HG02884 (cell line): Measurements from ENCODE around the gene DDX49.
A peak's percentile ranks its signal among the peaks of the same experiment; 100 is the strongest.

Experiments
- ATAC-seq: cut with Tn5 transposase; IDR thresholded peaks from one replicate; pipeline ENCODE4 v1.9.1; 2021; ENCODE audit warnings: mild to moderate bottlenecking, moderate library complexity; ENCODE audit not compliant: unreplicated experiment

DDX49 gene

DNA sequence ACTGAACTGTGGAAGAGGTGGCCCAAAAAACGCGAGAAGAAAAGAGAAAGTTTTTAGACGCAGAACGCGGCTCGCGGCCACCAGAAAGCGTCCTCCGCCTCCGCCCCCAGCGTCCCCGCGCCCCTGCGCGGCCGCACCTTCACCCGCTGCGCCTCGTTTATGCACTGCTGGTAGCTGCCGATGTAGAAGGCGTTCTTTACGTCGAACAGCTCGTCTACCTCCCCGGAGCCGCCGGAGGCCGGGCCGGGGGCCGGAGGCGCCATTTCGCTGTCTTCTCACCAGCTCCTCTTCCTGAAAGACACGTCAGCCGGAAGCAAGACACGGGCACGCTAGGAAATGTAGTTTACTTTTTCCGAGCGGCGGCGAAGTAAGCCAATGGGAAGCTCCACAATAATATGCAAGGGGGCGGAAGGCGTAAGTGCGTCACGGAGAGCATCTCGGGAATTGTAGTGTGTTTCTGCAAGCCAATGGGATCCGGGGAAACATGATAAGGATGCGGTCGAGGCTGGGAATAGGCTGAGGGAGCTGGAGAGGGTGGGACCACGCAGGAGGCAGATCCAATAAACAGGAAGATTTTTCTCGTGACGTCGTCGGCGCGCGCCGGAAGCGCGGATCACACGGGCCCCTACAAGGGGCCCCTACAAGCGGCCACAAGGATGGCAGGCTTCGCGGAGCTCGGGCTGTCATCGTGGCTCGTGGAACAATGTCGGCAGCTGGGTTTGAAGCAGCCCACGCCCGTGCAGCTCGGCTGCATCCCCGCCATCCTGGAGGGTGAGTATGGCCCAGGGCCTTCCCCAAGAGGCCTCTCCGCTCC lies at the start of gene DDX49, which contains the start of gene COPE:
Gene DDX49, plus strand, starts transcription at position 630 of the 814 bp plus-strand sequence. Its CDS starts 27 bp downstream, at position 657.
Gene COPE, minus strand, starts transcription at position 302 of the 814 bp plus-strand sequence. Its CDS starts 39 bp downstream, at position 263.
- ATAC-seq = peak; percentile 91

- ATAC-seq = no peak
Measured at GRCh38 chr19:18869781-18870530, 49.6 kb upstream of the DDX49 start.

- no peak for ATAC-seq
Measured at GRCh38 chr19:18870531-18871172, 48.9 kb upstream of the DDX49 start.

DNA sequence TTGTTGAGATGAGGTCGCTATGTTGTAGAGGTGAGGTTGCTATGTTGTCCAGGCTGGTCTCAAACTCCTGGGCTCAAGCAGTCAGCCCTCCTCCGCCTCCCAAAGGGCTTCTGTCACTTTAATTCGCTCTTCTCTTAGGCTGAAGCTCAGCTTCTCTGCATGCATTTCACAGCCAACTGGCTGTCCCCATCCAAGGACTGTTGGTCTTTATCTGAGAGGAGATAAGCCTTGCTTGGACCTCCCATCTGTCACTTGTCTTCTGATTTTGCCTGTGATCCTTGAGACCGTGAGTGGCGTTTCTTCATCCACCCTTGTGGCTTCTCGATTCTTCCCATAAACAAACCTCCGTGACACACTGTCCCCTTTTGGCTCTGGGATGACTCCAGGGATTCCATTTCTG lies 48.0 kb upstream of the DDX49 start:
- no peak for ATAC-seq

GRCh38 chr19:18875726-18876125 lies 43.8 kb upstream of the DDX49 start:
- no peak for ATAC-seq

GRCh38 chr19:18876865-18877264 lies 42.6 kb upstream of the DDX49 start:
- ATAC-seq = no peak

DNA sequence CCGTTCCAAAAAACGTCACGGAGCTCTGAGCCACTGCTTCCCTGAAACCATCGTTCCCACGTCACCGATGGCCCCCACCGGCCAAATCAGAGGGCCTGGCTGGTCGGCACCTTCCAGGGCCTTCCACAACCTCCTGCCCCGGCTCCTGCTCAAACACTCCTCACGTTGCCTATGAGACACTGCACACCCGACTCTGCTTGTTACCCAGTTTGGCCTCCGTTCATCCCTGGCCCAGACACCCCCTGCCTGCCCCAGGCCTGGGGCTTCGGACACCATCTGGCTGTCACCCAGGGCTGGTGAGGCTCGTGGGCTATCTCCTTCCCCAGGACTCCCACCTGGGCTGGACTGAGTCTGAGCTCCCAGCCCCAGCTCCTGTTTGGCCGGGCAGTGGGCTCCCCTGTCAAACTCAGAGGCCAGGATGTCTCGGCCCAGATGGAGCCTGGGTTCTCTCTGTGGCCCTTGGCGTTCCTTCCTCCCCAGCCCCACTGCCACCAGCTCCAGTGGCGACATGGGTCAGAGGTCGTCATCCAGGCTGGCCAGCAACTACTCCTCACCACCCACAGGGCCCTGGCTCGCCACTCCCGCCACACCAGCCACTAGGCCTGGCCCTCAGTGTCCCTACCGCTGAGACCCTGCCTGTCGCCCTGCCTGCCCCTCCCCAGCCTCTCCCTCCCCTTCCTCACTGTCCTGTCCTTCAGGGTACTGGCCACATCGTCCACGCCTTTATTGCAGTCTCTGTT lies 41.3 kb upstream of the DDX49 start:
- no peak for ATAC-seq

GRCh38 chr19:18878858-18879578 lies 40.5 kb upstream of the DDX49 start:
- no peak for ATAC-seq

GRCh38 chr19:18879579-18880373 lies 39.7 kb upstream of the DDX49 start:
- ATAC-seq = no peak

- ATAC-seq = no peak
Measured at GRCh38 chr19:18881491-18881890, 38.0 kb upstream of the DDX49 start.

DNA sequence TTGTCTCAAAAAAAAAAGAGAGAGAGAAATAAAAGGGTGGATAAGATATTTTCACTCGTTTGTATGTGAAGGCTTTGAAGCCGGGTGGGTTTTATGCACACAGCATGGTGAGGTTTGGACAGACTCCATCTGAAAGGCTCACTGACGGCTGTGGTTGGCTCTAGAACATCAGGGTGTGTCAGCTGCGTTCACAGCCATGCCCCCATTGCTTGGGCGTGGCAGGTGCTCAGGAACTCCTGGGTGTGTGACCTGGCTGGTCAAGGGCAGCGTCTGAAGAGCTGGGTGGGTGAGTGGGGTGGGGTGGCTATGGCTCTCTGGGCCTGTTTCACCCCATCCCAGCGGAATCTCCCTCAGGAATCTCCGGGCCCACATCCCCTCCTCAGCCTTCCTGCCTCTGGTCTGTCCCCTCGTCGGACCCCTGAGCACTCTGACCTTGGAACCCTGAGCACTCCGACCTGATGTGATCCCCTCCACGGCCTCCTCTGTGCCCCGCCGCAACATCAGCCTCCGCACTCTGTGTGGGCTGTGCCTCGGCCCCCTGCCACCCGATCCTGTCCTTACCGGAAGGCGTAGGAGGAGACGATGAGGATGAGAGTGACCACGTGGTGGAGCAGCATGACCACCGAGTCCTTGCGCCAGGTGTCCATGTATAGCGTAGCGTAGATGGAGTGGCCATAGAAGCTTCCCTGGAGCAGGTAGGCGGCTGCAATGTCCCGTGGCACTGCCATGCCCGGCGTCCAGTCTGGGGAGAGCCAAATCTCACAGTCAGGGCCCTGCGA lies 35.8 kb upstream of the DDX49 start:
- no peak for ATAC-seq

DNA sequence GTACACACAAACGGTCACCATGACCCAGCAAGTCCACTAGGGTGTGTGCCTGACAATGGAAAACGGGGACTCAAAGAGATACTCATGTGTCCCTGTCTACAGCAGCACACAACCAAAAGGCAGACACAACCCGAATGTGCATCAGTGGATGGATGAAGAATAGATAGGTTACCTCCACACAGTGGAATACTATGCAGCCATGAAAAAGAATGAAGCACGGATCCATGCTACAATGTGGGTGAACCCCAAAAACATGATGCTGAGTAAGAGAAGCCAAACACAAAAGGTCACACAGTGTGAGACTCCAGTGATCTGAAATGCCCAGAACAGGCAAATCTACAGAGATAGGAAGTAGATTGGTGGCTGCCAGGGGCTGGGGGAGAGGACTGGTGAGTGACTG lies 32.5 kb upstream of the DDX49 start:
- no peak for ATAC-seq

GRCh38 chr19:18889949-18890745 lies 29.4 kb upstream of the DDX49 start:
- no peak for ATAC-seq

DNA sequence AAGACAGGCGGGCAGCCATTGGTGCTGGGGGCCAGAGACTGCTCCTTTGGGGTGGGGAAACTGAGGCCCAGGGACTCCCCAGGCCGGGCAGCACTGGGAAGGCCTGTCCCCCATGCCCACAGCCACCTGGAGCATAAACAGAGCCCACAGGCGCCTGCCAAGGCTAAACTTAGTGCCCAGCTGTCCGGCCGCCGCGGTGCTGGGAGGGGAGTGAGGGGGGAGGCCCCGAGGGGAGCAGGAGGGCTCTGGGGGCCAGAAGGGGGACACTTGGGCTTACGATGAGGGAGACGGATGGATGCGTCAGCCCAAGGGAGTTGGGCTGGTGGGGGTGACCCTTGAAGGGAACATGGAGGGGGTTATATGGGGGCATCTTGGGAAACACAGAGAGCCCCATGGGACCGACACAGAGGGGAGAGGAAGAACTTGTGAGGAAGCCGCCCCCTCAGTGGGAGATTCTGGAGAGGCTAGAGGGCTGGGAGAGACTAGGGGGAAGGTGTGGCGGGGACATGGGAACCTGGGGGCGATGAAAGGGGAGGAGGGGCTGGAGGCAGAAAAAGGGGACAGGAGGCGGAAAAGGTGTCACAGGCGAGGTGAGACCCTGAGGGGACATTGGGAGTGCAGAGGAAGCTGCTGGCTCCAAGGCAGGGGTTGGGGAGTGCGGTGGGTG lies 25.8 kb upstream of the DDX49 start:
- no peak for ATAC-seq

- ATAC-seq = no peak
Measured at GRCh38 chr19:18894254-18895037, 25.1 kb upstream of the DDX49 start.

DNA sequence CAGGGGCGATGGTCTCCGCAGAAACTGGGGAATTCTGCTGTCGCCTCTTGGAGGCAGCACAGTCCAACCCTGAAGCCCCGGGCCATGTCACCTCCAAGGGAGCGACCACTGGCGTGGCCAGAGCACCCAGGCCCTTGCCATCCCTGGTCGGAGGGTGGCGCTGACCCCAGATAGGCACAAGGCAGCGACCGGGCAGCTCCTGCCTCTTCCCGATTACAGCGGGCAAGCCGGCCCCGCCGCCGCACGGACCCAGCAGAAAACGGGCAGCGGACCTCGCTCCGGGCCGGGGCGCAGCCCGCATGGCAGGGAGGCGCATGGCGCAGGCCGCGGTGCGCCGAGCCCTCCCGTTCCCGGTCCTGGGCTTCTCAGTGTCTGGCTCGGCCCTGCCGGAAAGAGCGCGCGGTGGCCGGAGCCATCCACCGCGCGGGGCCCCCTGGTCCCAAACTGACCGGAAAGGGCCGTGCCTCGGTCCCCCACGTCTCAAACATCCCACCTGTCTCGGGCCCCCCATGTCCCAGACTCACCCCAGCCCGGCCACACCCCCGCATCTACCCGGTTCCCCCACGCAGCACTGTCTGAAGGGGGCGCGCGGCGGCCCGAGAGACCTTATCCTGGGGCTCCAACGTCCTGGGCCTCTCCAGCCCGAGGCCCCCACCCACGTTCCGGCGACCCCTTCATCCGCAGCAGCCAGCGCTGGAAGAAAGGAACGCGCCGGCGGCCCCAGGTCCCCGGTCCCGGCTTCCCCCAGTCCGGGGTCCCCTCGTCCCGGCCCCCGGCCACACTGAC lies 24.3 kb upstream of the DDX49 start:
- ATAC-seq = no peak
